Caki2 (cell line): ENCODE data around the gene LYRM7. TPM values are rescaled to one million over a fixed set of nuclear protein-coding genes. Genes with fewer than 3 reads are reported as not detected.

ENCODE experiments used
- DNase-seq: peaks from one replicate; pipeline ENCODE4 v3.0.0-alpha.2; 2015; ENCODE audit warnings: low read depth
- in situ Hi-C: cut with HindIII; loops from 2 replicates; pipeline ENCODE4 v1.10.0; 2016; ENCODE audit warnings: low sequenced_read_pairs, low pct_unique_long_range_greater_than_20kb, mixed read lengths
- total RNA-seq: library from RNA; depleted of rRNA; stranded (reverse); fragments of >200 nt; shearing (Covaris generic); gene quantifications from 2 replicates; pipeline ENCODE4 v1.2.3, GENCODE V29; 2014; ENCODE audit warnings: low replicate concordance

The LYRM7 gene
- total RNA-seq, 1 experiment from 2014 or later, result 4.5 TPM

- DNase-seq, result no peak
Observed at GRCh38 chr5:131210151-131210510, 39.4 kb downstream of the LYRM7 start.

GRCh38 chr5:131211669-131212068 lies 40.9 kb downstream of the LYRM7 start:
- DNase-seq, result no peak
- in situ Hi-C loops, result no loop called here

More at GRCh38 chr5:131210151-131210510, 39.4 kb downstream of the LYRM7 start:
- in situ Hi-C loops, result no loop called here

GRCh38 chr5:131212471-131213021 lies 41.8 kb downstream of the LYRM7 start:
- in situ Hi-C loops, result no loop called here
- no peak for DNase-seq

GRCh38 chr5:131214609-131215227 lies 44.0 kb downstream of the LYRM7 start:
- no peak for DNase-seq
- in situ Hi-C loops, result no loop called here

- no peak for DNase-seq
- in situ Hi-C loops, result no loop called here
Observed at GRCh38 chr5:131217791-131218190, 47.0 kb downstream of the LYRM7 start.

- in situ Hi-C loops, result no loop called here
- no peak for DNase-seq
Observed at GRCh38 chr5:131218392-131218791, 47.6 kb downstream of the LYRM7 start.

GRCh38 chr5:131220566-131220965 lies 49.8 kb downstream of the LYRM7 start:
- in situ Hi-C loops, result no loop called here
- DNase-seq, result no peak

- in situ Hi-C loops, result no loop called here
- DNase-seq, result no peak
Observed at GRCh38 chr5:131221008-131221703, 50.4 kb downstream of the LYRM7 start.

GRCh38 chr5:131221888-131222287 lies 51.1 kb downstream of the LYRM7 start:
- DNase-seq, result no peak
- in situ Hi-C loops, result no loop called here

GRCh38 chr5:131222731-131223130 lies 52.0 kb downstream of the LYRM7 start:
- in situ Hi-C loops, result no loop called here

GRCh38 chr5:131223751-131224386 lies 53.1 kb downstream of the LYRM7 start:
- DNase-seq, result no peak

More at GRCh38 chr5:131222731-131223130, 52.0 kb downstream of the LYRM7 start:
- DNase-seq, result no peak

GRCh38 chr5:131224387-131225201 lies 53.9 kb downstream of the LYRM7 start:
- in situ Hi-C loops, result no loop called here
- DNase-seq, result no peak

More at GRCh38 chr5:131223751-131224386, 53.1 kb downstream of the LYRM7 start:
- in situ Hi-C loops, result no loop called here

- DNase-seq, result no peak
- in situ Hi-C loops, result no loop called here
Observed at GRCh38 chr5:131225282-131225974, 54.7 kb downstream of the LYRM7 start.

- no peak for DNase-seq
- in situ Hi-C loops, result no loop called here
Observed at GRCh38 chr5:131226899-131227298, 56.2 kb downstream of the LYRM7 start.

- in situ Hi-C loops, result no loop called here
- DNase-seq, result no peak
Observed at GRCh38 chr5:131228646-131229045, 57.9 kb downstream of the LYRM7 start.

- no peak for DNase-seq
- in situ Hi-C loops, result no loop called here
Observed at GRCh38 chr5:131229623-131230022, 58.9 kb downstream of the LYRM7 start.

GRCh38 chr5:131230406-131230805 lies 59.7 kb downstream of the LYRM7 start:
- no peak for DNase-seq
- in situ Hi-C loops, result no loop called here

- in situ Hi-C loops, result no loop called here
- no peak for DNase-seq
Observed at GRCh38 chr5:131239686-131240085, 68.9 kb downstream of the LYRM7 start.
